ENCODE data around the gene ZBTB17. TPM values are rescaled to one million over a fixed set of nuclear protein-coding genes. Genes with fewer than 3 reads are reported as not detected.

The ZBTB17 gene
- total RNA-seq, 1 experiment from 2014 or later: 41.6 TPM

- no peaks in the 10 kb centered on the region for H3K9me3 ChIP-seq (ENCODE audit: control insufficient read depth, insufficient read depth, low read depth, low read length)
- ChIA-PET CTCF (interaction anchor here (0.7 kb wide), 1 partner anchor 46 kb away, joined by 3 read pairs; no protein-coding TSS in a partner anchor), POLR2A (interaction anchor here (0.6 kb wide), 1 partner anchor 20 kb away, joined by 5 read pairs; no protein-coding TSS in a partner anchor)
- TF ChIP-seq SIN3A (IDR thresholded peaks at IDR 0.05; ENCODE audit: borderline replicate concordance, insufficient read depth, low read depth, low read length) (no peak), POLR2AphosphoS5 (IDR thresholded peaks at IDR 0.05; ENCODE audit: low read depth, low read length) (no peak), REST (IDR thresholded peaks at IDR 0.05; ENCODE audit: insufficient read depth in 1 of 2, low read depth in 2 of 2, low read length in 1 of 2) (no peak), TCF7L2 (IDR thresholded peaks at IDR 0.05; ENCODE audit: low read depth, low read length) (no peak), CTCF (IDR thresholded peaks at IDR 0.05) (no peak)
- BruUV-seq (replicated peaks): no TSS peak
- no peak overlapping the region for H3K4me3 ChIP-seq (ENCODE audit: low read depth in 2 of 2, low read length in 2 of 2)
- in situ Hi-C loops (cut with HindIII; ENCODE audit: low pct_unique_long_range_greater_than_20kb, low sequenced_read_pairs): no loop called here
- H3K4me1 ChIP-seq (ENCODE audit: control insufficient read depth, insufficient read depth, low read length): peaks cover 8% of the 10 kb centered on the region; the same call in 1 of the 2 replicates
- DNase-seq (ENCODE audit: low read depth, low spot score) (no peak), ATAC-seq (no peak)
- no peak overlapping the region for H3K27ac ChIP-seq (ENCODE audit: low read length)
- intact Hi-C loops (cut with micrococcal nuclease; ENCODE audit: unreplicated experiment): no loop called here
- no peaks in the 10 kb centered on the region for H3K27me3 ChIP-seq (ENCODE audit: control insufficient read depth, insufficient read depth, low read length)
- H3K36me3 ChIP-seq (ENCODE audit: control insufficient read depth, insufficient read depth, low read length): no peaks in the 10 kb centered on the region
Measured at GRCh38 chr1:15958793-15959192, 17.1 kb downstream of the ZBTB17 start.

- H3K4me1 ChIP-seq (ENCODE audit: control insufficient read depth, insufficient read depth, low read length): peaks cover 9% of the 10 kb centered on the region
- H3K27ac ChIP-seq (ENCODE audit: low read length): no peak overlapping the region
- DNase-seq (ENCODE audit: low read depth, low spot score) (no peak), ATAC-seq (no peak)
- no peaks in the 10 kb centered on the region for H3K9me3 ChIP-seq (ENCODE audit: control insufficient read depth, insufficient read depth, low read depth, low read length)
- no peak for TF ChIP-seq POLR2AphosphoS5 (IDR thresholded peaks at IDR 0.05; ENCODE audit: low read depth, low read length)
- no peak for TF ChIP-seq SIN3A (IDR thresholded peaks at IDR 0.05; ENCODE audit: borderline replicate concordance, insufficient read depth, low read depth, low read length)
- no peak for TF ChIP-seq TCF7L2 (IDR thresholded peaks at IDR 0.05; ENCODE audit: low read depth, low read length)
- no peak for TF ChIP-seq REST (IDR thresholded peaks at IDR 0.05; ENCODE audit: insufficient read depth in 1 of 2, low read depth in 2 of 2, low read length in 1 of 2)
- TF ChIP-seq CTCF (IDR thresholded peaks at IDR 0.05): no peak
- H3K4me3 ChIP-seq (ENCODE audit: low read depth in 2 of 2, low read length in 2 of 2): no peak overlapping the region
- no TSS peak for BruUV-seq (replicated peaks)
- no peaks in the 10 kb centered on the region for H3K27me3 ChIP-seq (ENCODE audit: control insufficient read depth, insufficient read depth, low read length)
- intact Hi-C loops (cut with micrococcal nuclease; ENCODE audit: unreplicated experiment): no loop called here
- in situ Hi-C loops (cut with HindIII; ENCODE audit: low pct_unique_long_range_greater_than_20kb, low sequenced_read_pairs): no loop called here
- CTCF ChIA-PET: interaction anchor here (0.6 to 0.7 kb wide), 2 partner anchors 99 to 142 kb away, joined by 3 to 4 read pairs; no protein-coding TSS in a partner anchor
- no peaks in the 10 kb centered on the region for H3K36me3 ChIP-seq (ENCODE audit: control insufficient read depth, insufficient read depth, low read length)
- POLR2A ChIA-PET: no interaction called here
Measured at GRCh38 chr1:15958111-15958510, 17.8 kb downstream of the ZBTB17 start.

Data from Panc1 (cell line).